ENCODE data around the gene GRIFIN. TPM values are rescaled to one million over a fixed set of nuclear protein-coding genes. Genes with fewer than 3 reads are reported as not detected.

The GRIFIN gene
- total and polyA plus RNA-seq, 2 experiments from 2014 or later, result not detected

DNA sequence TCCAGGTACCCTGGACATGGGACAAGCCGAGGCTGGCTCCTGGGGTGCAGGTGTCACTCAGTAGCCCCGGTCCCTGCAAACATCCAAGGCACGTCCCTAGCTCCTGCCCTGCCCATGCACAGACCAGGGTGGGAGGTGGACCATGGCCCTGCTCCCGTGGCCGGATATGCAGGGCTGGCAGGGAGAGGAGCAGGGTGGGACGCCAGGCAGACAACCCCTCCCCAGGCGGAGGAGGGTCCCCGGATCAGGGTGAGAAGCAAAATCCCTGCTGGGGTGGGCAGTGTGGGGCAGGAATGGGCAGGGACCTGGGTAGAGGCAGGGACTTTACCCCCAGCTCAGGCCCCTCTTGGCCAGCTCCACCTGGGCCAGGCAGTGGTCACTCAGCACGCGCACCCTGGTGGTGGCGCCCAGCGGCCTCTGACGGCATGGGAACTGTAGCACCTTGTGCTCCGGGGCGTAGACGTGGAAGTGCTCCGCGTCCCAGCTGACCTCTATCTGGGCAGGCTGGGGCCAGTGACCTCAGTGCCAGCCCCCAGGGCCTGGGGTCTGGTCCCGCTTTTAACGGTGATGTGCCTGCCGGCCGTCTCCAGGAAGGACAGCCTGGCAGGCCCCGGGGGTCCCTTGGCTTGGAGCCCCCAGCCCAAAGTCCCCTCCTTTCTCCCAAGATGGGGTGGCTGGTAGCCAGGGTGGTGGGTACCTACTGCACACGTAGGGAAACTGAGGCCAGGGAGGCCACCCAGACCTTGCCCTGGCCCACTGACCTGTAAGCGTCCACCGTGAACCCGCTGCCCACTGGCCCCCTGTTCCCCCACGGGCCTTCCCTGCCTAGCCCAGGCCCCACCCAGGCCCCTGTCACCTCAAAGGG, 1.2 kb downstream of the GRIFIN start:
- no peak overlapping the region for H3K4me3 ChIP-seq
- in situ Hi-C loops (cut with MboI), result loop anchor here (25.0 kb wide), 1 partner anchor 212 kb away; the partner anchor contains the start of gene AMZ1
- no peaks in the 10 kb centered on the region for H3K79me2 ChIP-seq (ENCODE audit: insufficient read depth)
- no peaks in the 10 kb centered on the region for H3K36me3 ChIP-seq (ENCODE audit: low read depth)
- no peaks in the 10 kb centered on the region for H3F3A ChIP-seq (ENCODE audit: insufficient read depth)
- no peaks in the 10 kb centered on the region for H3K9me2 ChIP-seq (ENCODE audit: insufficient read depth)
- TF ChIP-seq EZH2phosphoT487 (IDR thresholded peaks at IDR 0.05; ENCODE audit: insufficient read depth, low read depth), result no peak
- no peak for TF ChIP-seq EZH2 (IDR thresholded peaks at IDR 0.05; ENCODE audit: insufficient read depth, poor library complexity, severe bottlenecking)
- H3K4me1 ChIP-seq (ENCODE audit: insufficient read depth), result peaks cover 13% of the 10 kb centered on the region
- no peak overlapping the region for H3K27ac ChIP-seq
- WGBS, 2 experiments (ENCODE audit: low coverage in 1 of 2, low lambda C conversion rate in 2 of 2, missing lambda C conversion rate in 2 of 2), result 73% methylated on average over 27 to 28 of the region's 28 CpGs
- H3K9ac ChIP-seq, result no peak overlapping the region
- no peak overlapping the region for H3K4me2 ChIP-seq (ENCODE audit: unreplicated experiment)
- DNase-seq, result no peak
- no peaks in the 10 kb centered on the region for H3K27me3 ChIP-seq (replicated peaks; ENCODE audit: insufficient read depth)
- no peak overlapping the region for H2AFZ ChIP-seq
- H4K20me1 ChIP-seq (ENCODE audit: insufficient read depth), result no peaks in the 10 kb centered on the region
- H3K9me3 ChIP-seq (ENCODE audit: low read depth), result no peaks in the 10 kb centered on the region

DNA sequence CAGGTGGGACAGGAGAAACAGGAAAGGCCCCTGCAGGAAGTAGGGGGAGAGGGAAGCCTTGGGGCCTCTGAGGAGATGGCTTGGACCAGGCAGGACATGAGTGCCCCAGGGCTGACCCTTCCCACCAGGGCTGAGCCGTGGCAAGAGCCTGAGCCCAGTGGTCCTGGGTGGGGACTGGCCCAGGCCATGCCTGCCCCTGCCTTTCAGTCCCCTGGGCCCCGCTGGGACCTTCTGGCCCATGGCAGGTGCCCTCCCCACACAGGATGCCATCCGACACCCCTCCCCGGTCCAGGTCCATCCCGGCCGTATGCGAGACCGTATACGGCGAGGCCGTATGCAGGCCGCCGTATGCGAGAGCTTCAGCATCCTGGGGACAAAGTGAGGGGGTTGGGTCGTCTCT, 2.0 kb downstream of the GRIFIN start:
- no peaks in the 10 kb centered on the region for H3K9me2 ChIP-seq (ENCODE audit: insufficient read depth)
- TF ChIP-seq EZH2phosphoT487 (IDR thresholded peaks at IDR 0.05; ENCODE audit: insufficient read depth, low read depth) (no peak), EZH2 (IDR thresholded peaks at IDR 0.05; ENCODE audit: insufficient read depth, poor library complexity, severe bottlenecking) (no peak)
- no peaks in the 10 kb centered on the region for H3F3A ChIP-seq (ENCODE audit: insufficient read depth)
- 84 to 90% methylated on average over 2 to 14 of the region's 15 CpGs for WGBS, 2 experiments (ENCODE audit: low coverage in 1 of 2, low lambda C conversion rate in 2 of 2, missing lambda C conversion rate in 2 of 2)
- H3K4me3 ChIP-seq, result no peak overlapping the region
- no peak overlapping the region for H3K9ac ChIP-seq
- H4K20me1 ChIP-seq (ENCODE audit: insufficient read depth), result no peaks in the 10 kb centered on the region
- in situ Hi-C loops (cut with MboI), result loop anchor here (25.0 kb wide), 1 partner anchor 213 kb away; the partner anchor contains the start of gene AMZ1
- peaks cover 13% of the 10 kb centered on the region for H3K4me1 ChIP-seq (ENCODE audit: insufficient read depth)
- H3K4me2 ChIP-seq (ENCODE audit: unreplicated experiment), result no peak overlapping the region
- H3K27me3 ChIP-seq (replicated peaks; ENCODE audit: insufficient read depth), result no peaks in the 10 kb centered on the region
- H3K79me2 ChIP-seq (ENCODE audit: insufficient read depth), result no peaks in the 10 kb centered on the region
- no peak overlapping the region for H3K27ac ChIP-seq
- H3K9me3 ChIP-seq (ENCODE audit: low read depth), result no peaks in the 10 kb centered on the region
- no peak overlapping the region for H2AFZ ChIP-seq
- DNase-seq, result no peak
- H3K36me3 ChIP-seq (ENCODE audit: low read depth), result no peaks in the 10 kb centered on the region

DNA sequence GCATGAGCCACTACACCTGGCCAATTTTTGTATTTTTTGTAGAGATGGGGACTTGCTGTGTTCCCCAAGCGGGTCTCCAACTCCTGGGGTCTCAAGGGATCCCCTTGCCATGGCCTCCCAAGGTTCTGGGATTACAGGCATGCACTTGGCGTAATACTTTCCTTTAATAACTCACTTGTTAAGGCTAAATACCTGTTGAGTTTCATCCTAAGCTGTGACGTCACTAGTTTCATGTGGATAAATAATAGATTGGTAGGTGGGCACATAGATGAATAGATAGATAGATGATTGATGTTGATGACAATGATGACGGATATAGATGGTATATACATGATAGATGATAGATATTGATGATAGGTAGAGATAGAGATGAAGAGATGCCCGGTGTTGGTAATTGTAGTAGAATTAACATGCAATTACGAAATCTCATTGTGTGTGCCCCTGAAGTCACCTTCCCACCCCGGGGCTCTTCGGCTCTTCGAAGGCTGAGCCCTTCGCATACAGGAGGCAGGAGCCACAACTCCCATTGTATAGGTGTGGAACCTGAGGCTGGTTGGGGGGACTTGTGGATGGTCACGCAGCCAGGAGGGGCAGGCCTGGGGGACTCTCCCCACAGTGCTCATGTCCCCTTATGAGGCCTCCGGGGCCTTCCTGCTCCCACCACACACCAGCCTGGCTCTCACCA, 2.6 kb downstream of the GRIFIN start:
- no peak for DNase-seq
- WGBS, 2 experiments (ENCODE audit: low coverage in 1 of 2, low lambda C conversion rate in 2 of 2, missing lambda C conversion rate in 2 of 2), result 91 to 93% methylated on average over 11 to 12 of the region's 12 CpGs
- in situ Hi-C loops (cut with MboI), result loop anchor here (25.0 kb wide), 1 partner anchor 214 kb away; the partner anchor contains the start of gene AMZ1

GRCh38 chr7:2472739-2473138, 3.5 kb downstream of the GRIFIN start:
- in situ Hi-C loops (cut with MboI), result loop anchor here (25.0 kb wide), 1 partner anchor 215 kb away; the partner anchor contains the start of gene AMZ1

More for the DNA sequence above, 2.6 kb downstream of the GRIFIN start:
- peaks cover 10% of the 10 kb centered on the region for H3K4me1 ChIP-seq (ENCODE audit: insufficient read depth)
- no peak overlapping the region for H3K4me3 ChIP-seq
- H3K4me2 ChIP-seq (ENCODE audit: unreplicated experiment), result no peak overlapping the region
- H3K9ac ChIP-seq, result no peak overlapping the region
- H3F3A ChIP-seq (ENCODE audit: insufficient read depth), result no peaks in the 10 kb centered on the region
- no peaks in the 10 kb centered on the region for H3K36me3 ChIP-seq (ENCODE audit: low read depth)
- H3K79me2 ChIP-seq (ENCODE audit: insufficient read depth), result no peaks in the 10 kb centered on the region
- no peak overlapping the region for H2AFZ ChIP-seq
- TF ChIP-seq EZH2phosphoT487 (IDR thresholded peaks at IDR 0.05; ENCODE audit: insufficient read depth, low read depth) (no peak), EZH2 (IDR thresholded peaks at IDR 0.05; ENCODE audit: insufficient read depth, poor library complexity, severe bottlenecking) (no peak)
- H3K9me2 ChIP-seq (ENCODE audit: insufficient read depth), result no peaks in the 10 kb centered on the region
- H3K27ac ChIP-seq, result no peak overlapping the region
- H3K9me3 ChIP-seq (ENCODE audit: low read depth), result no peaks in the 10 kb centered on the region
- H3K27me3 ChIP-seq (replicated peaks; ENCODE audit: insufficient read depth), result no peaks in the 10 kb centered on the region
- no peaks in the 10 kb centered on the region for H4K20me1 ChIP-seq (ENCODE audit: insufficient read depth)

More at GRCh38 chr7:2472739-2473138, 3.5 kb downstream of the GRIFIN start:
- Histone ChIP-seq H3K9me3 (ENCODE audit: low read depth) (no peaks in the 10 kb centered on the region), H3K9me2 (ENCODE audit: insufficient read depth) (no peaks in the 10 kb centered on the region), H3K4me3 (no peak overlapping the region), H3F3A (ENCODE audit: insufficient read depth) (no peaks in the 10 kb centered on the region), H3K27me3 (replicated peaks; ENCODE audit: insufficient read depth) (no peaks in the 10 kb centered on the region), H2AFZ (no peak overlapping the region), H3K36me3 (ENCODE audit: low read depth) (no peaks in the 10 kb centered on the region), H3K27ac (no peak overlapping the region), H3K4me2 (ENCODE audit: unreplicated experiment) (no peak overlapping the region), H4K20me1 (ENCODE audit: insufficient read depth) (no peaks in the 10 kb centered on the region), H3K4me1 (ENCODE audit: insufficient read depth) (peaks cover under 1% of the 10 kb centered on the region; the same call in 1 of the 2 replicates), H3K9ac (no peak overlapping the region), H3K79me2 (ENCODE audit: insufficient read depth) (no peaks in the 10 kb centered on the region)
- 67 to 69% methylated on average over 6 of the region's 6 CpGs for WGBS, 2 experiments (ENCODE audit: low coverage in 1 of 2, low lambda C conversion rate in 2 of 2, missing lambda C conversion rate in 2 of 2)
- no peak for DNase-seq
- TF ChIP-seq EZH2phosphoT487 (IDR thresholded peaks at IDR 0.05; ENCODE audit: insufficient read depth, low read depth) (no peak), EZH2 (IDR thresholded peaks at IDR 0.05; ENCODE audit: insufficient read depth, poor library complexity, severe bottlenecking) (no peak)

Data from GM23248 (cell line).